NCI-H187 (cell line): ENCODE results near the gene UPK1A.

Experiments
- DNase-seq, 2 experiments: peaks; one replicate each; lab custom pipeline; 2025; lab: John Stamatoyannopoulos, UW

UPK1A gene

GRCh38 chr19:35666251-35666913 lies at the start of gene UPK1A:
UPK1A (plus strand) TSS chr19:35666517; CDS start chr19:35666813, 296 bp downstream.
- no peak for DNase-seq

DNA sequence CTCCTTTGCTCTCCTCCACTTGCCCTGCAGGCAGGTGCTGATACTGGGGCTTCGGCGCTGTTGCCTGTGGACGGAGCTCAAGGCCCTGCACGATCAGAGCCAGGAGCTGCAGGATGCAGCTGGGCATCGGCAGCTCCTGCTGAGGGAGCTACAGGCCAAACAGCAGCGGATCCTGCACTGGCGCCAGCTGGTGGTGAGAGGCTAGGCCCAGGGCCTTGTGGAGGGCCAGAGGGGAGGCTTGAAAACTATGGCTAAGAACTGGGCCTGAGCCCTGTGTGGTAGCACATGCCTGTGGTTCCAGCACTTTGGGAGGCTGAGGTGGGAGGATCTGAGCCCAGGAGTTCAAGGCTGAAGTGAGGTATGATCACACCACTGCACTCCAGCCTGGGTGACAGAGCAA lies 47.5 kb upstream of the UPK1A start:
- DNase-seq = no peak

DNA sequence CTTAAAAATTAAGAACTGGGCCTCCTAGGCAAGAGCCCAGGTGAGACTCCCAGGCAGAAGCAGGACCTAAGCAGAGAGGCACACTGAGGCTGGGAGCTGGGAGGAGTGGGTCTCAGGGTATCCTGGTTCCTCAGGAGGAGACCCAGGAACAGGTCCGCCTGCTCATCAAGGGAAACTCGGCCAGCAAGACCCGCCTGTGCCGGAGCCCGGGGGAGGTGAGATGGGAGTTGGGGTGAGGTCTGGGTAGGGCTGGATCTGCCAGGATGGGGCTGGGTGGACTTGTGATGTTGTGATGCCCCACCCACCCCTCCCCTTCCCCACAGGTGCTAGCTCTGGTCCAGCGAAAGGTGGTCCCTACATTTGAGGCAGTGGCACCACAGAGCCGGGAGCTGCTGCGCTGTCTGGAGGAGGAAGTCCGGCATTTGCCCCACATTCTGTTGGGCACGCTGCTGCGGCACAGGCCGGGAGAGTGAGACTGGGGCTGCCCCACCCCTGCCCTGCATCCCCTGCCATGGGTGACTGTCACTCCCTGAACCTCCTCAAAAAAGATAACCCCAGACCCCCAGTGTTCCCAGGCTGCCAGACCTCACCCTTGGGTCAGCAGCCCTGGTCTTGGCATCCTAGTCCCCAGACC lies 46.9 kb upstream of the UPK1A start:
- no peak for DNase-seq

- DNase-seq = no peak
These were observed 46.3 kb upstream of the UPK1A start for GRCh38 chr19:35620001-35620400.

GRCh38 chr19:35621708-35622107 lies 44.6 kb upstream of the UPK1A start:
- DNase-seq = no peak

DNA sequence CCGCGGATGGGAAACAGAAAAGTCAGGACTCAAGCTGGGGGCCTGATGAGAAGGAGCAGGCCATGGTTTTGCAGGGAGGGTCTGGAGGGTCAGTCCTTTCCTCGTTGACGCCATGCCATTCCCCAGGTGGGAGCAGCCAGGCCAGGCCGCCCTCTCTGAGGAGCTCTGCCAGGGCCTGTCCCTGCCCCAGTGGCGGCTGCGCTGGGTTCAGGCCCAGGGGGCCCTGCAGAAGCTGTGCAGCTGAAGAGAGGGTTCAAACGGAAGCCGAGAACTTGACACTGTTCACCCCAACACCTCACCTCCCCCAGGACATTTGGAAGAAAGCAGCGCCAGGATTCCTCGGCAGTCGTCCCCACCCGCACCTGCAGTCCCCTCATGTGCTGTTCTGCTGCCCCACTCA lies 43.6 kb upstream of the UPK1A start:
- DNase-seq = no peak

GRCh38 chr19:35623327-35624010 lies 42.8 kb upstream of the UPK1A start:
- no peak for DNase-seq

GRCh38 chr19:35628264-35628564 lies 38.1 kb upstream of the UPK1A start:
- DNase-seq = no peak

DNA sequence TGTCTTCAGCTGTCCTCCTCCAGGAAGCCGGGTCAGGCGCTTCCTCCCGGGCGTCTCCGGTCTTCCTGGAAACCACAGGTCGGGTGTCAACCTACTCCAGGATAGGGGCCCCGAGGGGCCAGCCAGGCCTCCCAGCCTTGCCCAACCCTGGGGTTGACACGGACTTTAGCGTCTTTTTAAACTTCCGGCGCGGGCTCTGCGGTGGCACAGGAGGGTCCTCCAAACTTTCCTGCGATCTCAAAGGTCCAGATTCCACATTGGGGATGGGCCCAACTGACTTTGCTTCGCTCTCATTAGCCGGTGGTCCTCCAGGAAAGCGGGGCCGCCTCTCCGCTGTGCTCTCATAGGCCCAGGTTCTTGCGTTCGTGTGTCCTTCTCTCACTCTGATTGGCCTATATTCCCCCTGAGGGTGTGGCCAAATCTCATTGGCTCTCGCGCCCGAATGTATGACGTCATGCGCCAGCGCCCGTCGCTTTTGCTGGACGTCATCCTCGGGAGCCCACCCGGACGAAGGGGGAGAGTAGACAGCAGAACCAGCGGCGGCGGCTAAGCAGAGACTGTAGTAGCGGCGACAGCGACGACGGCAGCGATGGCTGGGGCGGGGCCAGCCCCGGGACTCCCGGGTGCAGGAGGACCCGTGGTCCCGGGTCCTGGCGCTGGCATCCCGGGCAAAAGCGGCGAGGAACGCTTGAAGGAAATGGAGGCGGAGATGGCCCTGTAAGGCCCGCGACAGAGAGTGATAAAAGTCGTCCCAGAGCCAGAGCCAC lies 37.6 kb upstream of the UPK1A start, which contains the start of gene RBM42:
Gene RBM42 (plus strand): TSS at position 472 of the 767 bp plus-strand sequence. CDS start 118 bp downstream, at position 590.
- peak; percentile 96 to 98 for DNase-seq

GRCh38 chr19:35629332-35629633 lies 37.0 kb upstream of the UPK1A start:
- no peak for DNase-seq

GRCh38 chr19:35633727-35634440 lies 32.4 kb upstream of the UPK1A start:
- no peak for DNase-seq

DNA sequence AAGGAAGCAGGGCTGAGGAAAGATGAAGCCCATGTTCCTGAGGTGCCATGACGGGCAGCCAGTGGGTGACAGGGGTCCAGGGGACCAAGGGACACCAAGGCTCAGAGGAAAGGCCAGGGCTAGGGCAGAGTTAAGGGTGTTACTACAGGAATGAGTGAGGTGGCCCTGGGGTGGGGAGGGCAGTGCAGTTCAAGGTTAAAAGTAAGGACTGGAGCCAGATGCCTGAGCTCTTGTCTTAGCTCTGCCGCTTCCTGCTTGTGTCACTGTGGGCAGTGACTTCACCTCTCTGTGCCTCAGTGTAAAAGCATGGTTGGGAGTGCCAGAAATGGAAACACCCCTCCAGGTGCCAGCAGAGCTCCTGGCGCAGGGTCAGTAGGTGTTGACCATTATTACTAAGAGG lies 29.7 kb upstream of the UPK1A start:
- no peak for DNase-seq

DNA sequence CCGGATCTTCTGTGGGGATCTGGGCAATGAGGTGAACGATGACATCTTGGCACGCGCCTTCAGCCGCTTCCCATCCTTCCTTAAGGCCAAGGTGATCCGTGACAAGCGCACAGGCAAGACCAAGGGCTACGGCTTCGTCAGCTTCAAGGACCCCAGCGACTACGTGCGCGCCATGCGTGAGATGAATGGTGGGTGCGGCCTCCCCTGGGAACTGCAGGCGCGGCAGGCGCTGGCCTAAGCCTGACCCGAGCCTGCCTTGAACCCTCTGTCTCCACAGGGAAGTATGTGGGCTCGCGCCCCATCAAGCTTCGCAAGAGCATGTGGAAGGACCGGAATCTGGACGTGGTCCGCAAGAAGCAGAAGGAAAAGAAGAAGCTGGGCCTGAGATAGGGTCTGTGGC lies 29.2 kb upstream of the UPK1A start:
- no peak for DNase-seq

DNA sequence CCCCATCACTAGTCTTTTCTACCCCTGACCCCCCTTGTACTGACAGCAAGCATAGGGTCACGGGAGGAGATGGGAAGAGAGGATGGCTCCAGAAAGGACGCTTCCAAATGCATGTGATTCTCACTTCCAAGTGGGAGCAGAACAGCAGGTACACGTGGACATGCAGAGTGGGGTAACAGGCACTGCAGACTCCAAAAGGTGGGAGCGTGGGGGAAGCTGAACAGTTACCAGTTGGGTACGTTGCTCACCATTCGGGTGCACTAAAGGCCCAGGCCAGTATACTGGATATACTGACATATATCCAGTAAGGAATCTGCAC lies 27.0 kb upstream of the UPK1A start:
- DNase-seq = no peak

DNA sequence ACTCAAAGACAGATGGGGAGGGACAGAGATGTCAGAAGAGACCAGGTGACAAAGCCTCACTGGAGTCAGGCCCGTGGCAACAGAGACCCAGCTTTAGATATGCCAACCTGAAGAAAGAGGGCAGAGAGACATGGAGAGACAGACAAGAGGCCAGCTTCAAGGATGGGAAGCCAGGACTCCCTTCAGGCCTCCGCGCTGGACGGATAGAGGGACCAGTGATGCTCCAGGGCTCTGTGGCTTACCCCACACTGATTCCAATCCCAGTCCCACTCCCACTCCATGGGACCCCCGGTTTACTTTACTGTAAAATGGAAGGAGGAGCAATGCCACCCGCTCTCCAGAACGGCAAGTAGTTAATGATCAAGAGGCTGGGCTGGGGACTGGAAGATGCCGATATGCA lies 26.5 kb upstream of the UPK1A start:
- DNase-seq = no peak

DNA sequence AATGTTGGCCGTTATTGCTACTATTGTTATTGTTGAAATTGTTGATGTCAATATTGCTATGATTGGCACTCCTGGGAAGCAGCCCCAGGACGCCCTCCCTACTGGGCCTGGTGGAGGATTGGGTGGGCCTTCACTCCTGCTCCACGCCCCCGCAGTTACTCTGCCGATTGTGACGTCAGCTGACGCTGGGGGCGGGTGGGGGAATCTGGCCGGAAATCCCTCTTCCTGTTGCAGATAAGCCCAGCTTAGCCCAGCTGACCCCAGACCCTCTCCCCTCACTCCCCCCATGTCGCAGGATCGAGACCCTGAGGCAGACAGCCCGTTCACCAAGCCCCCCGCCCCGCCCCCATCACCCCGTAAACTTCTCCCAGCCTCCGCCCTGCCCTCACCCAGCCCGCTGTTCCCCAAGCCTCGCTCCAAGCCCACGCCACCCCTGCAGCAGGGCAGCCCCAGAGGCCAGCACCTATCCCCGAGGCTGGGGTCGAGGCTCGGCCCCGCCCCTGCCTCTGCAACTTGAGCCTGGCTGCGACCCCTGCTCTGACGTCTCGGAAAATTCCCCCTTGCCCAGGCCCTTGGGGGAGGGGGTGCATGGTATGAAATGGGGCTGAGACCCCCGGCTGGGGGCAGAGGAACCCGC lies 24.7 kb upstream of the UPK1A start, which contains the start of gene ETV2:
Gene ETV2 (plus strand): TSS at position 231 of the 637 bp plus-strand sequence. CDS start 716 bp downstream, outside the sequence.
- no peak for DNase-seq

GRCh38 chr19:35642312-35642711 lies 24.0 kb upstream of the UPK1A start:
- DNase-seq = no peak

DNA sequence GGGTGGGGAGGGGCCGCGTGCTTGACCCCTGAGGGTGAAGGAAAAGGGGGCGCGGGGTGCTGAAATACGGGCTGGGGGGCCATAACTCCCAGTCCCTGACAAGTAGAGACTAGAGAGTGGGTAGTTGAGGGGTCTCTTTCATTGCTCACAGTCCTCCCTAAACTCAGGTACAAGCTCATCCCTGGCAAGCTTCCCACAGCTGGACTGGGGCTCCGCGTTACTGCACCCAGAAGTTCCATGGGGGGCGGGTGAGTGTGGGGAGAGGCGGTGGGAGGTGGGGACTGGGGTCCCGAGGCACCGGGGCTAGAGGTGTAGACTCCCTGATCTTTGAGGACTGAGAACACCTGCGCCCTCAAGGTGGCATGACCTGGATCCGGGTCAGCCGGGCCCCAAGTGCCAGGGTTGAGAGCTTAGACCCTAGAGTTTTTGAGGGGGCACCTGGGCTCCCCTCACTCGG lies 23.5 kb upstream of the UPK1A start:
- no peak for DNase-seq

GRCh38 chr19:35643255-35644205 lies 22.8 kb upstream of the UPK1A start:
- DNase-seq = peak; percentile 86 to 91

GRCh38 chr19:35644206-35644986 lies 21.9 kb upstream of the UPK1A start:
- DNase-seq = peak; percentile 86 to 98
